HCT116 (cell line): Measurements from ENCODE around the gene SH3GL2. TPM values are rescaled to one million over a fixed set of nuclear protein-coding genes. Genes with fewer than 3 reads are reported as not detected.

Experiments used
- ATAC-seq: fragments of 200-7000 bp; cut with Tn5 transposase; 2 replicates; pipeline ENCODE4 v1.9.1; 2020; ENCODE audit warnings: mild to moderate bottlenecking, moderate library complexity
- BruUV-seq: library from RNA; stranded (reverse); fragments of 400-500 nt; replicated peaks from 2 replicates; lab custom pipeline; 2021; lab: Mats Ljungman, UMichigan
- CTCF ChIA-PET: fragments of 300-600 bp; sonication (Branson Sonifier 250); formaldehyde crosslinking; loops from one replicate; lab custom pipeline; 2021; ENCODE audit warnings: antibody characterized with exemption; lab: Charles Lee
- POLR2A ChIA-PET: fragments of 300-600, 350-600 bp; sonication (Branson Sonifier 250); formaldehyde crosslinking; loops from one replicate; lab custom pipeline; 2021; ENCODE audit warnings: antibody characterized with exemption; lab: Charles Lee
- RAD21 ChIA-PET, 2 experiments: fragments of 300-600 bp; sonication (Branson Sonifier 250); formaldehyde crosslinking; loops; one replicate each; lab custom pipeline; 2023; ENCODE audit warnings: low total read pairs in 2 of 2; ENCODE audit not compliant: uncharacterized antibody in 2 of 2, unreplicated experiment in 2 of 2, low non-redundant PET in 1 of 2; lab: Charles Lee
- DNase-seq: peaks from one replicate; pipeline ENCODE4 v3.0.0-alpha.2; 2010; ENCODE audit warnings: low read depth, low spot score
- H2AFZ ChIP-seq: fragments of 200-600 bp; shearing (Covaris generic), sonication (generic); 2 replicates; pipeline ENCODE4 v1.6.1; 2017; ENCODE audit warnings: low read depth, mixed run types, mixed read lengths, antibody characterized with exemption, low read length; ENCODE audit not compliant: poor library complexity, severe bottlenecking
- H3K27ac ChIP-seq: 2 replicates; pipeline ENCODE4 v1.5.1; 2012; ENCODE audit warnings: low read depth, low read length
- H3K27me3 ChIP-seq: fragments of 200-600 bp; sonication (generic); 2 replicates; pipeline ENCODE4 v1.6.1; 2016; ENCODE audit warnings: mixed run types, low read length, mixed read lengths; ENCODE audit not compliant: insufficient read depth
- H3K36me3 ChIP-seq, 2 experiments: fragments of 200-500 bp in 1 of 2; fragments of 200-600 bp in 1 of 2; sonication (Bioruptor generic) in 1 of 2; sonication (generic) in 1 of 2; 2 replicates each; pipeline versions ENCODE4 v1.5.1 to v1.6.1; 2014 to 2016; ENCODE audit warnings: low read length in 2 of 2, inconsistent platforms in 1 of 2, mixed read lengths in 1 of 2, mixed run types in 1 of 2; ENCODE audit not compliant: insufficient read depth in 2 of 2, control insufficient read depth in 1 of 2
- H3K4me1 ChIP-seq, 2 experiments: fragments of 200-600 bp in 1 of 2; sonication (generic) in 1 of 2; 2 replicates each; pipeline versions ENCODE4 v1.5.1 to v1.6.1; 2012 to 2017; ENCODE audit warnings: low read length in 2 of 2, inconsistent platforms in 1 of 2, mild to moderate bottlenecking in 1 of 2, mixed read lengths in 1 of 2, mixed run types in 1 of 2, moderate library complexity in 1 of 2; ENCODE audit not compliant: insufficient read depth in 2 of 2, control insufficient read depth in 1 of 2
- H3K4me2 ChIP-seq: fragments of 200-600 bp; sonication (generic); 2 replicates; pipeline ENCODE4 v1.6.1; 2017; ENCODE audit warnings: mixed run types, low read length, mixed read lengths
- H3K4me3 ChIP-seq, 2 experiments: fragments of 200-600 bp in 1 of 2; sonication (generic) in 1 of 2; replicated peaks in 1 of 2; 2 replicates each; pipeline ENCODE4 v1.5.1; 2011 to 2016; ENCODE audit warnings: low read length in 2 of 2, control low read depth in 1 of 2, low read depth in 1 of 2, mild to moderate bottlenecking in 1 of 2, mixed read lengths in 1 of 2, mixed run types in 1 of 2
- H3K79me2 ChIP-seq: fragments of 200-600 bp; sonication (generic); 2 replicates; pipeline ENCODE4 v1.6.1; 2017; ENCODE audit warnings: mild to moderate bottlenecking, mixed run types, low read length, moderate library complexity, mixed read lengths; ENCODE audit not compliant: insufficient read depth
- H3K9ac ChIP-seq: fragments of 200-600 bp; sonication (generic); 2 replicates; pipeline ENCODE4 v1.6.1; 2016; ENCODE audit warnings: low read length, mixed read lengths
- H3K9me2 ChIP-seq: fragments of 200-600 bp; sonication (generic), shearing (Covaris generic); 2 replicates; pipeline ENCODE4 v1.6.1; 2017; ENCODE audit warnings: mixed run types, mild to moderate bottlenecking, moderate library complexity; ENCODE audit not compliant: insufficient read depth
- H3K9me3 ChIP-seq, 2 experiments: fragments of 200-500 bp in 1 of 2; fragments of 200-600 bp in 1 of 2; sonication (Bioruptor generic) in 1 of 2; sonication (generic) in 1 of 2; 2 replicates each; pipeline ENCODE4 v1.6.1; 2014 to 2017; ENCODE audit warnings: low read length in 2 of 2, mixed read lengths in 2 of 2, inconsistent platforms in 1 of 2, low read depth in 1 of 2, mild to moderate bottlenecking in 1 of 2, mixed run types in 1 of 2, moderate library complexity in 1 of 2; ENCODE audit not compliant: control insufficient read depth in 1 of 2, insufficient read depth in 1 of 2
- H4K20me1 ChIP-seq: fragments of 200-600 bp; sonication (generic), shearing (Covaris generic); 2 replicates; pipeline ENCODE4 v1.6.1; 2017; ENCODE audit warnings: mixed run types, mild to moderate bottlenecking, moderate library complexity; ENCODE audit not compliant: insufficient read depth
- CBX3 ChIP-seq: IDR thresholded peaks from 2 replicates; pipeline ENCODE4 v1.6.1; 2012; ENCODE audit warnings: low read depth
- CTCF ChIP-seq, 3 experiments: fragments of 200-600 bp in 1 of 3; sonication (generic) in 1 of 3; IDR thresholded peaks in 2 of 3; conservative IDR thresholded peaks in 1 of 3; 2 replicates each; pipeline ENCODE4 v1.5.1; 2012 to 2017; ENCODE audit warnings: low read depth in 2 of 3, low read length in 2 of 3, antibody characterized with exemption in 1 of 3, borderline replicate concordance in 1 of 3, control low read depth in 1 of 3, mild to moderate bottlenecking in 1 of 3, mixed read lengths in 1 of 3, mixed run types in 1 of 3, moderate library complexity in 1 of 3; ENCODE audit not compliant: insufficient read depth in 1 of 3
- EGR1 ChIP-seq: IDR thresholded peaks from 2 replicates; pipeline ENCODE4 v1.6.1; 2012; ENCODE audit warnings: low read depth
- EZH2 ChIP-seq: fragments of 200-600 bp; sonication (generic); IDR thresholded peaks from 2 replicates; pipeline ENCODE4 v1.6.1; 2017; ENCODE audit warnings: antibody characterized with exemption, mixed run types
- EZH2phosphoT487 ChIP-seq: fragments of 200-600 bp; IDR thresholded peaks from 2 replicates; pipeline ENCODE4 v1.6.1; 2018; ENCODE audit warnings: antibody characterized with exemption, borderline replicate concordance
- JUND ChIP-seq: IDR thresholded peaks from 2 replicates; pipeline ENCODE4 v1.6.1; 2012
- MAX ChIP-seq: IDR thresholded peaks from 2 replicates; pipeline ENCODE4 v1.6.1; 2012
- POLR2A ChIP-seq: IDR thresholded peaks from 2 replicates; pipeline ENCODE4 v1.7.0; 2011; ENCODE audit warnings: borderline replicate concordance; ENCODE audit not compliant: insufficient read depth, insufficient read length; ENCODE audit errors: extremely low read depth
- POLR2AphosphoS5 ChIP-seq: IDR thresholded peaks from 2 replicates; pipeline ENCODE4 v1.6.1; 2011; ENCODE audit warnings: mild to moderate bottlenecking, low read depth, low read length, moderate library complexity
- RAD21 ChIP-seq: IDR thresholded peaks from 2 replicates; pipeline ENCODE4 v1.6.1; 2012; ENCODE audit warnings: low read depth, mild to moderate bottlenecking
- SP1 ChIP-seq: IDR thresholded peaks from 2 replicates; pipeline ENCODE4 v1.6.1; 2012; ENCODE audit warnings: low read depth
- SRF ChIP-seq: IDR thresholded peaks from 2 replicates; pipeline ENCODE4 v1.6.1; 2012; ENCODE audit warnings: low read depth
- TCF7L2 ChIP-seq: IDR thresholded peaks from 2 replicates; pipeline ENCODE4 v1.7.0; 2011; ENCODE audit warnings: borderline replicate concordance, inconsistent platforms; ENCODE audit not compliant: insufficient read depth, insufficient read length; ENCODE audit errors: extremely low read depth
- ZFX ChIP-seq: fragments of 450-650 bp; IDR thresholded peaks from 2 replicates; pipeline ENCODE4 v1.6.1; 2017
- intact Hi-C: fragments of 100-400 bp; cut with micrococcal nuclease; formaldehyde crosslinking; loops from 2 replicates; pipeline ENCODE4 v1.10.0; 2022
- total RNA-seq: library from RNA; stranded (reverse); gene quantifications from one replicate; pipeline ENCODE4 v1.2.1, GENCODE V29; 2021; ENCODE audit not compliant: unreplicated experiment

SH3GL2 gene
- total RNA-seq, 1 experiment from 2014 or later = not detected

- TF ChIP-seq SP1 (no peak), TCF7L2 (no peak), CBX3 (no peak), POLR2AphosphoS5 (no peak), ZFX (no peak)
- TF ChIP-seq, all 23 proteins: peak for 0
- no TSS peak for BruUV-seq
These were observed 69.7 kb downstream of the SH3GL2 start for GRCh38 chr9:17648516-17648915.

GRCh38 chr9:17651725-17652124, 72.9 kb downstream of the SH3GL2 start:
- no peaks in the 10 kb centered on the region for H3K36me3 ChIP-seq
- TF ChIP-seq EZH2 (no peak), MAX (no peak), ZFX (no peak), EZH2phosphoT487 (no peak), POLR2A (no peak), CBX3 (no peak), CTCF (IDR thresholded peaks at IDR 0.05 in 2 of 3, conservative IDR thresholded peaks at IDR 0.05 in 1 of 3; ENCODE audit: borderline replicate concordance in 1 of 3, insufficient read depth in 1 of 3, low read depth in 2 of 3, low read length in 2 of 3) (no peak), JUND (no peak), POLR2AphosphoS5 (no peak), RAD21 (no peak), EGR1 (no peak), SRF (no peak)
- ChIA-PET CTCF (no interaction called here), POLR2A (no interaction called here), RAD21 (no interaction called here)
- no peak overlapping the region for H3K4me2 ChIP-seq
- no peaks in the 10 kb centered on the region for H3K79me2 ChIP-seq
- no peaks in the 10 kb centered on the region for H3K4me1 ChIP-seq
- intact Hi-C loops = no loop called here
- no peaks in the 10 kb centered on the region for H3K9me2 ChIP-seq
- no peaks in the 10 kb centered on the region for H4K20me1 ChIP-seq
- no peak overlapping the region for H2AFZ ChIP-seq
- H3K4me3 ChIP-seq = no peak overlapping the region
- H3K27me3 ChIP-seq = no peaks in the 10 kb centered on the region
- no peak overlapping the region for H3K9ac ChIP-seq
- no peak overlapping the region for H3K27ac ChIP-seq
- no peak for DNase-seq
- H3K9me3 ChIP-seq = no peaks in the 10 kb centered on the region
- no TSS peak for BruUV-seq
- no peak for ATAC-seq

More at GRCh38 chr9:17648516-17648915, 69.7 kb downstream of the SH3GL2 start:
- Histone ChIP-seq H3K9ac (no peak overlapping the region), H3K9me2 (no peaks in the 10 kb centered on the region), H3K4me2 (no peak overlapping the region), H3K9me3 (no peaks in the 10 kb centered on the region), H3K79me2 (no peaks in the 10 kb centered on the region), H4K20me1 (no peaks in the 10 kb centered on the region), H3K36me3 (no peaks in the 10 kb centered on the region), H3K27ac (no peak overlapping the region), H3K4me3 (no peak overlapping the region), H3K4me1 (no peaks in the 10 kb centered on the region), H3K27me3 (no peaks in the 10 kb centered on the region), H2AFZ (no peak overlapping the region)
- ATAC-seq (no peak), DNase-seq (no peak)
- ChIA-PET POLR2A (no interaction called here), CTCF (no interaction called here), RAD21 (no interaction called here)
- intact Hi-C loops = no loop called here
